Fibroblast of villous mesenchyme (primary cell): Measurements from ENCODE around the gene GCM1. TPM values are rescaled to one million over a fixed set of nuclear protein-coding genes. Genes with fewer than 3 reads are reported as not detected.

Source experiments
- DNase-seq: peaks from one replicate; pipeline ENCODE4 v3.0.0-alpha.2; 2010; ENCODE audit warnings: low read depth
- H3K4me3 ChIP-seq: 2 replicates; pipeline ENCODE4 v1.5.1; 2011; ENCODE audit warnings: low read depth, mild to moderate bottlenecking, low read length
- CTCF ChIP-seq: IDR thresholded peaks from 2 replicates; pipeline ENCODE4 v1.5.1; 2012; ENCODE audit warnings: low read depth, mild to moderate bottlenecking, low read length; ENCODE audit not compliant: insufficient read depth
- total RNA-seq: library from RNA; depleted of rRNA; stranded (reverse); fragments of >200 nt; gene quantifications from 2 replicates; pipeline ENCODE4 v1.2.3, GENCODE V29; 2012

The GCM1 gene
- total RNA-seq, 1 donor = not detected

GRCh38 chr6:53101006-53101405 is 47.6 kb downstream of the GCM1 start:
- H3K4me3 ChIP-seq = no peak overlapping the region
- no peak for TF ChIP-seq CTCF
- no peak for DNase-seq

GRCh38 chr6:53100561-53100960 is 48.1 kb downstream of the GCM1 start:
- no peak for DNase-seq
- TF ChIP-seq CTCF = no peak
- H3K4me3 ChIP-seq = no peak overlapping the region

- TF ChIP-seq CTCF = no peak
- H3K4me3 ChIP-seq = no peak overlapping the region
- DNase-seq = no peak
These were observed 52.9 kb downstream of the GCM1 start for GRCh38 chr6:53095716-53096115.

GRCh38 chr6:53095270-53095669 is 53.4 kb downstream of the GCM1 start:
- TF ChIP-seq CTCF = no peak

GRCh38 chr6:53090576-53090975 is 58.1 kb downstream of the GCM1 start:
- no peak for DNase-seq
- no peak for TF ChIP-seq CTCF
- H3K4me3 ChIP-seq = no peak overlapping the region

More at GRCh38 chr6:53095270-53095669, 53.4 kb downstream of the GCM1 start:
- no peak for DNase-seq
- H3K4me3 ChIP-seq = no peak overlapping the region

GRCh38 chr6:53089948-53090347 is 58.7 kb downstream of the GCM1 start:
- no peak for TF ChIP-seq CTCF
- no peak overlapping the region for H3K4me3 ChIP-seq
- no peak for DNase-seq

- no peak overlapping the region for H3K4me3 ChIP-seq
- no peak for TF ChIP-seq CTCF
- no peak for DNase-seq
These were observed 62.3 kb downstream of the GCM1 start for GRCh38 chr6:53086302-53086701.
